IMR-90 (cell line): ENCODE data around the gene DENND1A. TPM values are rescaled to one million over a fixed set of nuclear protein-coding genes. Genes with fewer than 3 reads are reported as not detected.

Source experiments
- ATAC-seq: fragments of 200-7000 bp; cut with Tn5 transposase; 2 replicates; pipeline ENCODE4 v1.9.1; 2020; ENCODE audit warnings: low read depth, mild to moderate bottlenecking, moderate library complexity
- BruUV-seq: library from RNA; stranded (reverse); fragments of 400-500 nt; replicated peaks from 2 replicates; lab custom pipeline; 2021; lab: Mats Ljungman, UMichigan
- CTCF ChIA-PET: fragments of 300-600 bp; formaldehyde crosslinking; extraction: SDS; loops from one replicate; lab custom pipeline; 2021; ENCODE audit warnings: antibody characterized with exemption; lab: Yijun Ruan, JAX
- POLR2A ChIA-PET: fragments of 300-600 bp; sonication (Branson Sonifier 250); formaldehyde crosslinking; loops from one replicate; lab custom pipeline; 2022; ENCODE audit warnings: antibody characterized with exemption; ENCODE audit not compliant: unreplicated experiment; lab: Charles Lee
- DNase-seq: peaks from one replicate; pipeline ENCODE4 v3.0.0; 2013
- H2AFZ ChIP-seq: replicated peaks from 2 replicates; pipeline ENCODE3; 2013; ENCODE audit warnings: low read length, mild to moderate bottlenecking; ENCODE audit not compliant: poor library complexity
- H2AK5ac ChIP-seq: 2 replicates; pipeline ENCODE4 v1.6.1; 2013; ENCODE audit warnings: low read depth, low read length, inconsistent platforms
- H2AK9ac ChIP-seq: replicated peaks from 2 replicates; pipeline ENCODE3; 2013; ENCODE audit warnings: mild to moderate bottlenecking, low read depth, low read length, moderate library complexity; ENCODE audit not compliant: poor library complexity
- H2BK120ac ChIP-seq: 2 replicates; pipeline ENCODE4 v1.6.1; 2013; ENCODE audit warnings: low read depth, low read length, inconsistent platforms
- H2BK15ac ChIP-seq: 3 replicates; pipeline ENCODE4 v1.6.1; 2013; ENCODE audit warnings: low read depth, low read length, inconsistent platforms
- H2BK20ac ChIP-seq: 2 replicates; pipeline ENCODE4 v1.6.1; 2013; ENCODE audit warnings: low read depth, mild to moderate bottlenecking, inconsistent platforms, low read length, moderate library complexity
- H2BK5ac ChIP-seq: 2 replicates; pipeline ENCODE4 v1.6.1; 2013; ENCODE audit warnings: mild to moderate bottlenecking, low read depth, low read length, inconsistent platforms; ENCODE audit not compliant: poor library complexity, severe bottlenecking
- H3K14ac ChIP-seq: replicated peaks from 2 replicates; pipeline ENCODE4 v1.6.1; 2013; ENCODE audit warnings: low read depth, low read length, inconsistent platforms
- H3K18ac ChIP-seq: 2 replicates; pipeline ENCODE4 v1.6.1; 2013; ENCODE audit warnings: low read depth, low read length, control low read depth
- H3K23ac ChIP-seq: 2 replicates; pipeline ENCODE4 v1.6.1; 2013; ENCODE audit warnings: low read depth, low read length, inconsistent platforms
- H3K27ac ChIP-seq: 2 replicates; pipeline ENCODE4 v1.5.1; 2013; ENCODE audit warnings: mild to moderate bottlenecking, control low read depth, low read length; ENCODE audit not compliant: insufficient read depth
- H3K27me3 ChIP-seq: 2 replicates; pipeline ENCODE4 v1.6.1; 2013; ENCODE audit warnings: low read length; ENCODE audit not compliant: control insufficient read depth, insufficient read depth
- H3K36me3 ChIP-seq: 2 replicates; pipeline ENCODE4 v1.6.1; 2013; ENCODE audit warnings: low read length, mixed read lengths; ENCODE audit not compliant: control insufficient read depth, insufficient read depth
- H3K4ac ChIP-seq: 2 replicates; pipeline ENCODE4 v1.6.1; 2013; ENCODE audit warnings: low read depth, low read length, inconsistent platforms
- H3K4me1 ChIP-seq: 2 replicates; pipeline ENCODE4 v1.6.1; 2013; ENCODE audit warnings: low read length, mixed read lengths; ENCODE audit not compliant: control insufficient read depth, insufficient read depth
- H3K4me2 ChIP-seq: 2 replicates; pipeline ENCODE4 v1.6.1; 2013; ENCODE audit warnings: low read depth, mild to moderate bottlenecking, control low read depth, low read length, moderate library complexity
- H3K4me3 ChIP-seq: 2 replicates; pipeline ENCODE4 v1.5.1; 2013; ENCODE audit warnings: low read depth, mild to moderate bottlenecking, control low read depth, low read length, moderate library complexity; ENCODE audit not compliant: insufficient read depth
- H3K56ac ChIP-seq: 2 replicates; pipeline ENCODE4 v1.6.1; 2013; ENCODE audit warnings: low read length, inconsistent platforms; ENCODE audit not compliant: insufficient read depth; ENCODE audit errors: extremely low read depth
- H3K79me1 ChIP-seq, 2 experiments: 2 replicates each; pipeline ENCODE4 v1.6.1; 2013; ENCODE audit warnings: low read length in 2 of 2, inconsistent platforms in 1 of 2, low read depth in 1 of 2
- H3K9ac ChIP-seq: 2 replicates; pipeline ENCODE4 v1.6.1; 2013; ENCODE audit warnings: low read depth, low read length, control low read depth
- H3K9me1 ChIP-seq: 2 replicates; pipeline ENCODE4 v1.6.1; 2013; ENCODE audit warnings: low read length, inconsistent platforms; ENCODE audit not compliant: insufficient read depth
- H3K9me3 ChIP-seq: 2 replicates; pipeline ENCODE4 v1.6.1; 2013; ENCODE audit warnings: low read length; ENCODE audit not compliant: control insufficient read depth, insufficient read depth
- H4K20me1 ChIP-seq: 2 replicates; pipeline ENCODE4 v1.6.1; 2013; ENCODE audit warnings: low read length, inconsistent platforms; ENCODE audit not compliant: insufficient read depth
- H4K5ac ChIP-seq: 2 replicates; pipeline ENCODE4 v1.6.1; 2013; ENCODE audit warnings: mild to moderate bottlenecking, low read depth, low read length, control low read depth
- H4K8ac ChIP-seq, 2 experiments: 2 replicates each; pipeline ENCODE4 v1.6.1; 2013; ENCODE audit warnings: low read depth in 2 of 2, low read length in 2 of 2, control low read depth in 1 of 2, inconsistent platforms in 1 of 2
- H4K91ac ChIP-seq: 2 replicates; pipeline ENCODE4 v1.6.1; 2013; ENCODE audit warnings: low read depth, low read length, inconsistent platforms; ENCODE audit not compliant: insufficient read depth
- CHD1 ChIP-seq: IDR thresholded peaks from 2 replicates; pipeline ENCODE4 v1.6.1; 2012; ENCODE audit warnings: low read depth, low read length, improper control_type of control experiment
- FOS ChIP-seq: fragments of 150-350 bp; IDR thresholded peaks from 2 replicates; pipeline ENCODE4 v1.6.1; 2016; ENCODE audit warnings: low read depth, low read length
- MAFK ChIP-seq: IDR thresholded peaks from 2 replicates; pipeline ENCODE4 v1.6.1; 2012; ENCODE audit warnings: low read depth, low read length, improper control_type of control experiment
- MAZ ChIP-seq: IDR thresholded peaks from 2 replicates; pipeline ENCODE4 v1.6.1; 2012; ENCODE audit warnings: low read depth, mild to moderate bottlenecking, low read length, improper control_type of control experiment, moderate library complexity, borderline replicate concordance
- MXI1 ChIP-seq: IDR thresholded peaks from 2 replicates; pipeline ENCODE4 v1.6.1; 2012; ENCODE audit warnings: low read depth, mild to moderate bottlenecking, low read length, moderate library complexity, borderline replicate concordance
- POLR2A ChIP-seq: IDR thresholded peaks from 2 replicates; pipeline ENCODE4 v1.6.1; 2012; ENCODE audit warnings: mild to moderate bottlenecking, low read depth, low read length
- RCOR1 ChIP-seq: IDR thresholded peaks from 2 replicates; pipeline ENCODE4 v1.6.1; 2012; ENCODE audit warnings: mild to moderate bottlenecking, low read length, improper control_type of control experiment; ENCODE audit not compliant: insufficient replicate concordance
- RFX5 ChIP-seq: IDR thresholded peaks from 2 replicates; pipeline ENCODE4 v1.8.0; 2012; ENCODE audit warnings: low read depth, mild to moderate bottlenecking, low read length, moderate library complexity
- WGBS, 2 experiments: methylation state at CpG; one replicate each; pipeline versions ENCODE4 v1.1.5 to v1.1.7; 2013; ENCODE audit warnings: missing lambda C conversion rate in 2 of 2; ENCODE audit not compliant: insufficient read length in 1 of 2; ENCODE audit errors: extremely low coverage in 2 of 2; 5-methylcytosine and 5-hydroxymethylcytosine counted together
- dilution Hi-C: fragments of 300-500 bp; cut with HindIII; formaldehyde crosslinking; loops from one replicate; pipeline ENCODE4 v1.14.3; 2018; ENCODE audit warnings: low sequenced_read_pairs; ENCODE audit not compliant: unreplicated experiment
- in situ Hi-C: fragments of 300-500 bp; cut with MboI; formaldehyde crosslinking; loops from 3 replicates; pipeline ENCODE4 v1.14.3; 2019; ENCODE audit warnings: low sequenced_read_pairs, inconsistent platforms, mixed read lengths
- intact Hi-C: fragments of 100-400 bp; cut with micrococcal nuclease; formaldehyde crosslinking; loops from 2 replicates; pipeline ENCODE4 v1.10.0; 2022
- polyA plus RNA-seq, 3 experiments: library from polyadenylated mRNA; depleted of rRNA; stranded (reverse); fragments of >200 nt; gene quantifications; 2 replicates each; pipeline ENCODE4 v1.2.3, GENCODE V29; 2012; ENCODE audit warnings: low replicate concordance in 1 of 3
- total RNA-seq: library from RNA; depleted of rRNA; stranded (reverse); fragments of >200 nt; gene quantifications from 2 replicates; pipeline ENCODE4 v1.2.3, GENCODE V29; 2012
- TF ChIP-seq, protein P1 (sequence below): fragments of 150-350 bp; IDR thresholded peaks from 2 replicates; pipeline ENCODE4 v1.6.1; 2016; ENCODE audit warnings: low read depth, mild to moderate bottlenecking, low read length, moderate library complexity, borderline replicate concordance
- TF ChIP-seq, protein P2 (sequence below): fragments of 150-350 bp; IDR thresholded peaks from 2 replicates; pipeline ENCODE4 v1.6.1; 2017; ENCODE audit warnings: mild to moderate bottlenecking, antibody characterized with exemption, low read length, low read depth

Gene DENND1A
- total and polyA plus RNA-seq, 2 of the 4 experiments (the other 2 are of a cell fraction), result 21.4 to 27.6 TPM

DNA sequence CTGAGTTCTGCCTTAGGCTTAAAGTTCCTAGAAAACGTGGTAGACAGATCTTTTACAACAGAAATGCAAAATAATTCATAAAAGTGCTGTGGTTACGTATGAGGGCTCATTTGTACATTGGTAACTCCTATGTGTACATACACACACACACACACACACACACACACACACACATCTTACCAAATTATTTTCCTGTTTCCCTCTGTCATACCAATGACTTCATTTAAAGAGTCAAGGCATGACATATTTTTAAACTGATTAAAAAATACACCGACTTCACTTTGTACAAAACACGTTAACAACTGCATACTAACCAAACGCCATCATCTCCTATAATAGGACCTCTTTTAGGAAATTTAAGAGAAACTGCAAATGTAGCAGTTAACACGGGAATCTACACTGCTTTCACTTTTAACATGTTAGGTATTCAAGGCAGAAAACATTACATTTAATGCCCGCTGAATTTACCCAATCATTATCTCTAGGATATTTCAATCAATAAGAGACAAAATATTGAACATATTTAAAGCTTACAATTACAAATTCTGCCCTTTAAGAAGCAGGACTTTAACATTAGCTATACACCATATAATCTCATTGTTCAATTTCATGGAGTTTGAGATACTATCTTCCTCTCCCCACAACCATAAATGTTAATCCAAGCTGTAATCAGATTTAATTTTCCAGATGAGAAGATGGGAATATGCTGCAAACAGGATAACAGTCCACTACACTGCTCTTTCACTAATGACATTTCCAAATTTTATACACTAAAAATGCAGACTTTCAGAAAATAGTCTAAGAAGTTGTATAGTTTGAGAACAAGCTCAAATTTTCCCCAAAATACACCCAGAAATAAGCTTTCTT is 133.1 kb downstream of the DENND1A start:
- H2AK9ac ChIP-seq, result no peak overlapping the region
- no TSS peak for BruUV-seq
- H4K91ac ChIP-seq, result no peak overlapping the region
- no peak overlapping the region for H3K27ac ChIP-seq
- no peak overlapping the region for H3K18ac ChIP-seq
- ATAC-seq (no peak), DNase-seq (no peak)
- no peak overlapping the region for H2AK5ac ChIP-seq
- ChIA-PET POLR2A (no interaction called here), CTCF (no interaction called here)
- intact Hi-C loops (loop anchor here (1.0 kb wide), 1 partner anchor 9 kb away; no protein-coding TSS in a partner anchor), in situ Hi-C loops (no loop called here), dilution Hi-C loops (no loop called here)
- H4K20me1 ChIP-seq, result peaks cover 2% of the 10 kb centered on the region; the same call in 1 of the 2 replicates
- no peak overlapping the region for H4K8ac ChIP-seq
- TF ChIP-seq CHD1, result no peak
- no peak for TF ChIP-seq MAZ
- no peak for TF ChIP-seq MXI1
- no peak for TF ChIP-seq RFX5
- no peak for TF ChIP-seq RCOR1
- TF ChIP-seq, protein P1, sequence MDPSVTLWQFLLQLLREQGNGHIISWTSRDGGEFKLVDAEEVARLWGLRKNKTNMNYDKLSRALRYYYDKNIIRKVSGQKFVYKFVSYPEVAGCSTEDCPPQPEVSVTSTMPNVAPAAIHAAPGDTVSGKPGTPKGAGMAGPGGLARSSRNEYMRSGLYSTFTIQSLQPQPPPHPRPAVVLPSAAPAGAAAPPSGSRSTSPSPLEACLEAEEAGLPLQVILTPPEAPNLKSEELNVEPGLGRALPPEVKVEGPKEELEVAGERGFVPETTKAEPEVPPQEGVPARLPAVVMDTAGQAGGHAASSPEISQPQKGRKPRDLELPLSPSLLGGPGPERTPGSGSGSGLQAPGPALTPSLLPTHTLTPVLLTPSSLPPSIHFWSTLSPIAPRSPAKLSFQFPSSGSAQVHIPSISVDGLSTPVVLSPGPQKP, result no peak
- TF ChIP-seq, protein P2, sequence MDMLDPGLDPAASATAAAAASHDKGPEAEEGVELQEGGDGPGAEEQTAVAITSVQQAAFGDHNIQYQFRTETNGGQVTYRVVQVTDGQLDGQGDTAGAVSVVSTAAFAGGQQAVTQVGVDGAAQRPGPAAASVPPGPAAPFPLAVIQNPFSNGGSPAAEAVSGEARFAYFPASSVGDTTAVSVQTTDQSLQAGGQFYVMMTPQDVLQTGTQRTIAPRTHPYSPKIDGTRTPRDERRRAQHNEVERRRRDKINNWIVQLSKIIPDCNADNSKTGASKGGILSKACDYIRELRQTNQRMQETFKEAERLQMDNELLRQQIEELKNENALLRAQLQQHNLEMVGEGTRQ, result no peak
- no peak for TF ChIP-seq FOS
- no peak for TF ChIP-seq POLR2A
- TF ChIP-seq MAFK, result no peak
- H2BK5ac ChIP-seq, result no peak overlapping the region
- H3K36me3 ChIP-seq, result no peaks in the 10 kb centered on the region
- no peak overlapping the region for H2BK15ac ChIP-seq
- H3K27me3 ChIP-seq, result no peaks in the 10 kb centered on the region
- 0 out of 2 replicates have a peak, but pooled peaks cover 1% of the 10 kb centered on the region for H3K4me1 ChIP-seq
- no peak overlapping the region for H2BK20ac ChIP-seq
- no peak overlapping the region for H3K14ac ChIP-seq
- H3K9me1 ChIP-seq, result no peaks in the 10 kb centered on the region
- no peak overlapping the region for H3K4me2 ChIP-seq
- H3K9me3 ChIP-seq, result no peaks in the 10 kb centered on the region
- H3K4me3 ChIP-seq, result no peak overlapping the region
- no peak overlapping the region for H4K5ac ChIP-seq
- H2AFZ ChIP-seq, result no peak overlapping the region
- WGBS, 2 experiments, result no CpG with 5 or more reads among the region's 7 CpGs
- no peak overlapping the region for H3K56ac ChIP-seq
- no peak overlapping the region for H3K4ac ChIP-seq
- peaks cover 12 to 15% of the 10 kb centered on the region in 2 experiments; a peak in 1 of 4 replicates for H3K79me1 ChIP-seq
- no peak overlapping the region for H2BK120ac ChIP-seq
- no peak overlapping the region for H3K23ac ChIP-seq
- no peak overlapping the region for H3K9ac ChIP-seq
